GM19239 (cell line): ENCODE results near the gene ATP11A.

Experiments
- DNase-seq: peaks from one replicate; pipeline ENCODE4 v3.0.0; 2011; ENCODE audit warnings: low spot score; ENCODE audit not compliant: insufficient read length
- FAIRE-seq: peaks from 2 replicates; lab custom pipeline; 2011; peaks lifted over from hg19 to GRCh38; lab: Jason Lieb, UNC

Gene ATP11A

DNA sequence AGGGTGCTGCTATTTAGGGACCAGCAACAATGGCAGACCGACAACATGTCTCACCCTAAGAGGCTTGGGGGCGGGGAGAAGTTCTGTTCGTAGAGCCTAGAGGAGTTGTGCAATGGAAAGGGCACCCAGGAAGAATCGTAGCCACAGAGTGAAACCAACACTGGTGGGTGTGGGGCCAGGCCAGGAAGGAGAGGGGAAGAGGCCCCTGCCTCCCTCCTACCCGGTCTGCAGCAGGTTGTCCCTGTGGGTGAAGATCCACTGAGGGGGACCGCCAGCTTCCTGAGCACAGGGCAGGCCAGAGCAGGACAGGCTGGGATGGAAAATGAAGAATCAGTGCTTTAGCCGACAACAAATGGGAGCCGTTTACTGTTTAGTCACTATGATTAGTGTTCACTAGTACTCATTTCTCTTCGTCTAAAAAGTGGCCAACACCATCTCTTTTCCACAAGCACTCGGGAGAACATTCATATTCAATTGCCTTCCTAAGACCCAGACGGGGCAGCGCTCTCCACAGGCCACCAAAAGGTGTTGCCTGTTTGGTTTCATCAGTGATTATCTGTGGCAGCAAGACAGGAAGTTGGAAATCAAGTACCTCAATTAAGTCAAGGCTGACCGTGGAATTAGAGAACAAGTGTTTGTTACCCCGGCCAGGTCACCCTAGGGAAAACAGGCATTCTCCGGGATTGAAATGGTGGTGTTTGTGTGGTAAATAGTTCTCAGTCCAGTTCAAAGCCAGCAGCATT is 1.1 kb upstream of the ATP11A start:
- FAIRE-seq (peak; percentile 64), DNase-seq (no peak)

DNA sequence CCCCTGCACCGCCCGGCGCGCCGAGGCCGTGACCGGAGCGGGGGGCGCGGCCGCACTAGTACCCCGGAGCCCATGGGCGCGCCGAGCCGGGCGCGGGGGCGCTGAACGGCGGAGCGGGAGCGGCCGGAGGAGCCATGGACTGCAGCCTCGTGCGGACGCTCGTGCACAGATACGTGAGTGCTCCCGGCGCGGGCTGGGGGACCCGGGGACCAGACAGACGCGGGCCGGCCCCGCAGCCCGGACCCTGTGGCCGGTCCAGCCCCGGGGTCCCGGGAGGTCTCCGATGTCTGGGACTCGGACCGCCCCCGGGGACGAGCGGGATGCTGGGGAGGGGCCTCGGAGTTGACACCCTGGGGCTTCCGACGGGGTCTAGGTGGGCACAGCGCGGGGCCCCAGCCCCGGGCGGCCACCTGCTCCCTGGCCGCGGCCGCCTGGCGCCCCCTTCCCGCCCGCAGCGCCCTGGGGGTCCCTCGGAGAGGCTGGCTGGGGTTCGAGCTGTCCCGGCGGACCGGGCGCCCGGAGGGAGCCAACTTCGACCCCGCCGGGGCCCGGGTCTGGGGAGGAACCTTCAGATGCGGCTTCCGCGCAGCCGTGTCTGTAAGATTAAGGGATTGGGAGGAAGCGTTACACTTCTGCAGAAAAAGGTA is 568 bp downstream of the ATP11A start:
- DNase-seq (peak; percentile 56), FAIRE-seq (peak; percentile 8)

DNA sequence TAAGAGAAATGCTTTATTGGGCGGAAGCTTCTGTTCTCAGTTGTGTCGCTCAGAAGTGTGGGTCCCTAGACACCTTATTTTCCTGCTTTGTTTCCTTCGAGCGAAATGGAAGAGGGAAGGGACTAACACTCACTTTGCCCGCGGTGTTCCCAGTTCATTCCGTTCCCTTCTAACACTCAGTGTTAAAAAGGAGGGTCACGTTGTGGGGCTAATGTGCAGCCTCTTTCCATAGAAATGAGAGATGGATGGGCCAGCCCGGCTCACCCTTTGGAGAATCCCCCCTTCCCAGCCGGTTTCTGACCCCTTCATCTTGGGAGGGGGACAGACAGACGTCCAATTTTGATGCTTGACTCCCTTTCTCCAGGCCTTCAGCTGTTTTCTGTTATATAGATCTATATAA is 2.3 kb downstream of the ATP11A start:
- DNase-seq (no peak), FAIRE-seq (no peak)

DNA sequence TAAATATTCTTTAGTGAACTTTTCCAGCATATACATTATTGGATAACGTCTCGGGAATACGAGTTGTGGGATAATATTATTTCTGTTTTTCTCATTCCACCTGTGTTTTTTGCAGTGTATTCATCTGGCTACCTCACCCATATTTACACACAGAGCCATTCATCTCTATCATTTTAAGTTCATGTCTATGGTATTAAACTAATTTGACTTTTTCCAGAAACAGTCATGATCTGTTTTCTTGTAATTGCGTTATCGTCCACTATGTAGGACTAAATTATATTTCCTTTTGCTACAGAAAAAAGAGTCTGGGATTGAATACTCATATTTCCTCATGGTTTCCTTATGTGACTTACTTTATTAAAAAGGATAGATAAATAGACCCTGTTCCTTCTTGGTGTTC is 2.7 kb downstream of the ATP11A start:
- FAIRE-seq (no peak), DNase-seq (no peak)

DNA sequence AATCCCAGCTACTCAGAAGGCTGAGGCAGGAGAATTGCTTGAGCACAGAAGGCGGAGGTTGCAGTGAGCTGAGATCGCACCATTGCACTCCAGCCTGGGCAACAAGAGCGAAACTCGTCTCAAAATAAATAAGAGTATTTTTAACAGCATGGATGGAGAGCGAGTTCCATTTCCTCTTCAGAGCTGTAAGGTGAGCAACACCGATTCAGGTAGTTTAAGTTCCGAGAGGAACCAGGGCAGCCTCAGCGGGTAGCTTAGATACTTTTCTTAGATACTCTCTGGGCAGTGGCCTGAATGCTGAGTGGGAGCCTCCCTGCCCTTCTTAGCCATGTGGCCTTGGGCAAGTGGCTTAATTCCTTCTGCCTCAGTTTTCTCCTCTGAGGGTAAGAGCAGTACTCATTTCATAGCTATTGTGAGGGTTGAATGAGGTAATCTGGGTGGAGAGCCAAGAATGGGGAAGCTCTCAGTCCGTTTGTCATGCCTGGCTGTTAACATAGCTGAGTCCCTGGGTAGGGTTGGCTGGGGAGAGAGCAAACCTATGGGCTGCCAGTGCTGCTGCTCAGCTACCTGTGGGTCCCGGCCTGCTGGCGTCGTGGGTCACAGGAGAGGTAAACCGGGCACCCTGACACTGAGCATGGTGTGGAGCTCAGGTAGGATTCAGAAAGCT is 4.1 kb downstream of the ATP11A start:
- DNase-seq, result no peak

DNA sequence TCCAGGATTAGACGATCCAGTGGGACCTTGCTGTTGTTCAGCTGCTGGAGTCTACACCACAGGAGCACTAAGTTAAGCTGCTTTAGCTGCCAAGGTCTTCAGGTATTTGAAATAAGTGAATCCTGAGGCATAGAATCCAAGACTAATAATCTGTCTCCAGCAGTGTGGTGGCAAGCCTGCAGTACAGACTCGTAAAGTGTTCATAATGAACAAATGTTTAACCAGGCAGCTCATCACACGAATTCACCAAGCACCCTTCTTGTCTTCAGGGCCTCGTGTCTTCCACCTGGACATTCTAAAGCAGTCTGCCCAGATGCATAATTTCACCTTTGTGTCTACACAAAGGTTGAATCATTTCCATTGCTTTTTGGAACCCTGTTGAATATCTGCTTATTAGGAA is 5.3 kb downstream of the ATP11A start:
- no peak for DNase-seq
- no peak for FAIRE-seq

More for the DNA sequence above, 4.1 kb downstream of the ATP11A start:
- FAIRE-seq, result no peak

DNA sequence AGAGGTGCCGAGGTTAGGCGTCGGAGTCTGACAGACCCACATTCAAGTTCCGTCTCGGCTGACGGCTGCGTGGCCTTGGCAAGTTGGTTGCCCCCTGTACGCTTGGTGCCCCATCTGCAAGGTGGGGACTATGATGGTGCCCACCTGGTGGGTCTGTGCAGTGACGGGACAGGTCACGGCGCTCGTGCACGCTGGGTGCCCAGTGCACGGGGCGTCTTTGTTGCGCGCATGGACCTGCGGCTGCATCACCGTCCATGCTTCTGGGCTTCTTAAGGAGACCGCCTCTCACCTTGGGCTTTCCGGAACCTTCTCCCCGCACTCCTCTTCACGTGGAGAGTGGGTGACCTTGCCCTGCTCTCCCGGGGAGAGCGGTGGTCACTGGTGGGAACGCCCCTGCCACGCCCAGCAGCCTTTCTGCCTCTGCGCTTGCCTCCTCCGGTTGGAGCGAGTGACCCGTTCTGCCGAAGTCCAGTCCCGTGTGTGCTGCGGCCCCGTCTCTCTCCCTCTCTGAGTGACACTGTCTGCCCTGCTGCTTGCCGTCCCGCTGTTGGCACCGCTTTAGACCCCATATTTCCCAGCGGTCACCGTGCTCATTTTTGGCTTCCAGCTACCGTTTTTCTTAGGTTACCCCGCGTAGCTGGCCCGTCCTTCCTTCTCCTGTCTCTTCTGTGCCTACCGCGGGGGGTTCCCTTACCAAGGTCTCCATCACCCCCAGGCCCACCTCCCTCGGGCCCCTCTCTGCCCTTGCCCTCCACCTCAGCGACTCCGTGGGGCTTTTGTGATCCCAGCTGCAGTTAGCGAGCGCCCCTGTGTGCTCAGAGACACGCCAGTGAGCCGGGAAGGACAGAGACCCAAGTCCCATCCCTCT is 6.4 kb downstream of the ATP11A start:
- DNase-seq (no peak), FAIRE-seq (no peak)

DNA sequence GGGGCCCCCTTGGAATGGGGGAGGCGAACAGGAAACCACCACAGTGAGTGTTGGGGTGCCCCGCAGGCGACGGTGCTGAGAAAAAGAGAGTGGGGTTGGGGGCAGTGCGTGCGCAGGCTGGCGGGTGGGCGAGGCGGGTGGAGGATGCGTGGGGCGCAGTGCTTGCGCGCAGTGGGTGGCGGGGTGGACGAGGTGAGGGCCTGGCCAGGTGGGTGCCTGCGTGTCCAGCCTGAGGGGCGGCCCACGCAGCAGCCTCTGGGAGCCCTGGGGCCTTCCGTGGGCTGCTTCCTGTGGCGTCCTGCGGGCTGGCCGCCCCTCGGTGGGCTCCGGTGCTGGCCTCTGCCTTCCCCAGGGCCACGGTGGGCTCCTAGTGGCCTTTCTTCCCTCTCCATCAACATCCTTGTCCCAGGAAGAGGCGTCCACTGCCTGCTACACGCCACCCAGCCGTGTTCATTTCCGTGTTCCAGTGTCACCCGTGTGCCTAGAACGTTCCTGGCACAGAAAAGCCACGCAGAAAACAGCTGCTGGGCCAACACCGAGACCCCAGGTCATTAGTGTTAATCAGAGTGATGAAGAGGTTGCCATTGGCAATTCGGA is 7.1 kb downstream of the ATP11A start:
- DNase-seq, result no peak
- no peak for FAIRE-seq

DNA sequence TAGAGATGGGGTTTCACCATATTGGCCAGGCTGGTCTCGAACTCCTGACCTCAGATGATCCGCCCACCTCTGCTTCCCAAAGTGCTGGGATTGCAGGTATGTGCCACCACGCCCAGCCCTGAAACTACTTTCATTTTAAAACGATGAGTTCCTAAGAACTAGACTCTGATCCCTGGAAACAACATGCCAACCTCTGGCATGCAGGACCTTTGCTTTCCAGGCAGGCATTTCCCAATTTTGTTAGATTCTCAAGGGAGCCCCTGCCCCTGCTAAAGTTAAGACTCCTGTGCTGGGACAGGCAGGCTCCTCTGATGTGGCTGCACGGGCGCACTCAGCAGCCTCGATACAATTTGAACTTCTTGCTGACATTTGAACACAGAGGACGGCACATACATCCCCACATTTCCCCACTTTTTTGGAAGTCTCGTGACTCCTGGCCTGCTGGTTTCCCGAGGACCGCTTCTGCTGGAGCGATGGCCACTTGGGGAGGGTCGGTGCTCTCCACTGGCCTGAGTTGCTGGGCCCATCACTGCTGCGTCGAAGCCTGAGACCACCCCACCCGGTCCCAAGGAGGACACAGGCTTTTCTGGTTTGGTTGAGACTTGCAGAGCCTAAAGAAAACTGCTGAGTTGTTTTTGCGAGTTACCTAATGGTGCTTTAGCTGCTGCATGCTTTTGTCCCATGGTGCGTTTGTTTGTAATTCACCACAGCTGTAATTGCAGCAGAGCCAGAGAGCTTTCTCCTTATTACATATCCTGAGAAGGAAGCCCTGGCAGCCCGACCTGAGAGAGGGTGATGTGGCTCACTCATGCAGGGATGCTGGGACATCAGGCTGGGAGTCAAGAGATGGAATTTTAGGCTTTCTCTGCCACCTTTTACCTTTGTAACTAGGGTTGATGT is 8.2 kb downstream of the ATP11A start:
- DNase-seq, result no peak
- no peak for FAIRE-seq

DNA sequence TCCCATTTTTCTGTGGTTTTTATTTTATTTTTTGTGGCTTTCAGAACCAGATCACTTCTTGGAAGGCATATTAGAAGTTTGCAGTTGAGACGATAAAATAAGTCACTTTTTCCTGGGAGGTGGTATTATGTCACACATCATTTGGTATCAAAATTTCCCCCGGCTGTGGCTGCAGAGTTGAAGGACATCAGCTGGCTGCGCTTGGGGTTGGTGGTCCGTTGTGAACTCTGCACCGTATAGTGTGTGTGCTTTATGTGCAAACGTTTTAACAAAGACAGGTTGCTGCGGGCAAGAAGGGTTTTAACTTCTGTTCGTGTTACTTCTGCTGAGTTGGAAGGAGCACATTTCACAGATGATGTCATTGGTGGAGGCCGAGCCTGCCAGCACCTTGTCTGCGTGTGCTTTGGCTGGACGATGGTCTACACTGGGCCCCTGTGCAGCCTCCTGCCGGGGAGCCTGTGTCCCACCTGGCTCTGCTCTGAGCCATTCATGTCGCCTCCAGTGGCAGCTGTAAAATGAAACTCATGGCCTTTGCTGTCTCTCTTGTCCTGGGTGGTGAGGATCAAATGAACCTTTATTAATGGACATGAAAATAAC is 9.6 kb downstream of the ATP11A start:
- FAIRE-seq (no peak), DNase-seq (no peak)

DNA sequence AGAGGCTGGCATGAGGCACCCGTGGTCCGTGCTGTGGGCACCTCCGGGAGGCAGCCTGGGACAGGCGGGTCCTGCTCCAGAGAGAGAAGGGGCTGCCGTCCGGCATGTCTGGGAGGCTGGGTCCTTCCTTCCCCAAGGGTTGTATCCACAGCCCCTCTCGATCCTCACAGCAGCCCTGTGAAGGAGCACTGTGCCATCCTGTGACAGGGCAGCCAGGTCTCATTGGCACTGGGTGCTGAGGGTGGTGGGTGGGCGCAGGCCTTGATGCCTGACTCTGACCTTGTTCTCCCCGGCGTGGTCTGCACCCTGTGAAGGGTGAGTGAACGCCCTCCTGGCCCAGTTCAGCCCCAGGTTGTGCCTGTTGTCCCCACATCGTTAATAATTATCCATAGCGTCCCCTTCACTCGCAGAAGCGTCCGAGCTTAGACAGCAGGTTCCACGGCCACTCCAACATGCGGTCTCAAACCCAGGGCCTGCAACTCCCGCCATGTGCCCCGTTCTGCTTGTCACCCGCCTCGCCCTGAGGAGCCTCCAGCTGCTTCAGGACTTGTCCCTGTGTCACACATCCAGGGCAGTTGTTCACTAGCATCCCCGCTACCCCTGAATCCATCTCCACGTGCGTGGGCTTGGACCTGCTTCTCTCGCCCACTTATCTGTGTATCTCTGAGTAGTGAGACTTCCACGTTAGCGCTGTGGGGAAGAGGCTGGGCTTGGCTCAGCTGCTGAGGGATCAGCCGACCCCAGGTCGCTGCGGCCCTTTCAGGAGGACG is 10.6 kb downstream of the ATP11A start:
- DNase-seq, result no peak
- FAIRE-seq, result no peak

DNA sequence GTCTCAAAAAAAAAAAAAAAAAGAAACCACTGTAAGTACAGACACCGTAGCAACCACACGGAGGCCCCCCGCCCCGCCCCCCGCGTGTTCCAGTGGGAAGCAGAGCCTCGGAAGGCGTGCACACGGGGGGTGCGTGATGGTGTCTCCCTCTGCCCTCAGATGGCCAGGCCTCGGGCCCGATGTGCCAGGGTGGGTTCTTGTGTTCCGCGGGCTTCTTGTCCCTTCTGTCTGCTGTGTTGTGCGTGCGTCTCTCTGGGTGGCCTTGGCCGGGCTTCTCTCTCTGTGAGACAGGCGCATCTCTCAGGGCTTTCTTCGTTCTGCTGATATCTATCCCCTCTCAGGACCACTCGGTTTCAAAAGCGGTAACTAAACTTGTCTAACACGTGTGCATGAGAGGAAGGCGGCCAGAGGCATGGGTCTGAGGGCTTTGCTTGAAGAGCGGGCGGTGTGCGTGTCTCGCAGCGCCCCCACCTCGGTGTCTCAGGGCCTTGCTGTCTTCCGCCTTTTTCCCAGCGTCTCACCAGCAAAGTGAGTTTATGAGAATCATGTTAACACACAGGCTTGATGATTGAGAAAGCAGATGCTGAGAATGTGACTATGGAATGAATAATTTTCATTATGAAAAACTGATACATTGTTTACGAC is 12.6 kb downstream of the ATP11A start:
- DNase-seq (no peak), FAIRE-seq (no peak)

DNA sequence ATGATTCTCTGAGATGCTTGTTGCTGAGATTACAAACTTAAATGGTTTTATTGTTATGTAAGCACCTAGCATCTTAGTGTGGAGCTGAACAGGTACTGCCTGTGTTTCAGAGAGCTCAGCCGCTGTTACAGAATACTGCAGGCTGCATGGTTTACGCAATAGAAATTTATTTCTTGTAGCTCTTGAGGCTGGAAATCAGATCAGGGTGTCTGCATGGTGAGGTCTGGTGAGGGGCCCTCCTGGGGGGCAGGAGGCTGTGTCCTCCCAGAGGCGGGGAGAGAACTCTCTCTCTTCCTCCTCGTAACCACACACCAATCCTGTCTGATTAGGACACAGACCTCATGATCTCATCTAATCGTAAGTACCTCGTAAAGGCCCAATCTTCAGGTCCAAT is 13.1 kb downstream of the ATP11A start:
- DNase-seq, result no peak
- FAIRE-seq, result no peak

DNA sequence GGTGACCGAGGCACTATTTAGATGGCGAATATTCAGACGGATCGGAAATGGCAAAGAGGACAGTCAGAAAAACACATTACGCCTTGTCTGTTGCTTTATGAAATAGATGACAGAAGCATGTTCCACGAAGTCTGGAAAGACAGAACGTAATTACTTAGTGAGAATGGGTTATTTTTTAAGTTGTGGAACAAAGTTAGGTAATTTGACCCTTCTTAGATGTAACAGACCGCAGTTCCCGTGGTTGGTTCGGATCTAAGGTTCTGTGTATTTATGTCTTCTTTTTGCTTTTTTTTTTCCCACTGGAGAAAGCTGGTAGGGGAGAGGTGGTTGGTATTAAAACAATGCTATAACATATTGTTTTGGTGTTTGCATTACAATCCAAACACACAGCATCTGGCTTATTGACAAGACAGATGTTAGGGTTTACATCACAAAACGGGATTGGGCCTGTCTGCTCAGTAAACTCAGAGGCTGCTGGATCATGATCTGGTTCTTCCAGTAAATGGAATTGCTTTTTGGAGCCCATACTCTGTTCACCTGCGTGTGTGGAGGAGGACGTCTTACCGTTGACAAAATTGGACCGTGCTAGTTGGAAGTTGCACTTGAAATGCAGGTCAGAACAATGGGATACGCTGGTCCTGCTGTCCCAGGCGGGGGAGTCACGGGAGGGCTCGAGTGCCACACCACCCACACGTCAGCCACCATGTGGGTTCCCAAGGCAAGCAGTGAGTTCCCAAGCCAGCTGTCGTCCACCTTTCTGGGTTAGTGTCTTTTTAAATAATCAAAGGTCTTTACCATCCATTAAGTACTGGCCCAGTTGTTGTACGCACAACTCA is 13.8 kb downstream of the ATP11A start:
- DNase-seq (no peak), FAIRE-seq (no peak)

DNA sequence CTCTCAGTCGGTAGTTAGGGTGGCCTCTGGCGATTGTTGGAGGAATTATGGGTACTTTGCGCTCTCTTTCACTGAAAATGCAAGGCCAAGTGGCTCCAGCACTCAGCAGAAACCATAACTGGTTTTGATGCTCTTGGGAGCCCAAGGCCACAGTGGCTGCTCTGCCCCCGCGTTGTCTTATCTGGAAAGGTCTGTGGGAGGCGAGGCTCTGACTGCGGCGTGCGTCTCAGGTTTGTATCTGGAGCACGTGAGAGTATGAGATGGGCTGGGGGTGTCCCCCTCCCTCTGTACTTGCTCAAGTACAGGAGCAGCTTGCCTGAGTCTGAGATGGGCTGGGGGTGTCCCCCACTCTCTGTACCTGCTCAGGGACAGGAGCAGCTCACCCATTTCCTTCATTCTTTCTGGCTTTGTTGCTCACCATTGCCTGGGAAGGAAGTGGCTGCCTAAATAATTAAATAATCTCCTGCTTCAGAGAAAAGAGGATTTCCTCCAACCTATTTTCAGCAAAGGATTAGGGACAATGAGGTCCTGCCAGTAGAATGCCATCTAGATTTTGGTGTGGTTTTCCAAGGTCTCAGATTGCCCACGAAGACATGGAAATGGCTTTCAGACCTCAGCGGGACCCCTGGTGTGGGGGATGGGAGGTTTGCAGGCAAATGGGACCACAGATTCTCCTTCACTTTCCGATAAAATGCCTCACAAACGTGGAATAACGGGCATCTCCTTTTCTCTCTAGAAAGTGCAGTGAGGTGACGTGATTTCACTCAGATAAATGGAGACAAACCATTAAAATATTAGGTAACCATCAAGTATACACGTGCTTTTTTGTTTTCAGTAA is 14.7 kb downstream of the ATP11A start:
- no peak for DNase-seq

DNA sequence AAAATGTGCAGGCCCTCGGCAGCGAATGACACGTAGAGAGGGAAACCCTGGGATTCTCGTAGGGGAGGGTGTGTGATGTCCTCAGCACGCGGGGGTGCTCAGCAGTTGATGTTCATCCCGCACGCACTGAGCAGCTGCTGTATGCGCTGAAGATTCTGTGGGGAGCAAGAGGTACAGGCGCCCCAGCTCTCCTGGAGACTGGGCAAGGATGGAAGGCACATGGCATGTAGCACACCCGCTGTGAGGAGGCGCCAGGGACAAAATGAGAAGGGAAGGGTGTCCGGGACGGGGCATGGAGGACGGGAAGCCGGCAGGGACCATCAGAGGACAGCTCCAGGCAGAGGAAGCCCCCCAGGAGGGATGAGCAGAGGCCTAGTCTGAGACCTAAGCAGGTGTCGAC is 15.4 kb downstream of the ATP11A start:
- DNase-seq (no peak), FAIRE-seq (no peak)

More for the DNA sequence above, 14.7 kb downstream of the ATP11A start:
- no peak for FAIRE-seq
